ENCODE results near the gene NUDT4. TPM values are rescaled to one million over a fixed set of nuclear protein-coding genes. Genes with fewer than 3 reads are reported as not detected.

The NUDT4 gene
- total RNA-seq, 2 donors from 2014 or later, result 138 to 241 TPM

GRCh38 chr12:93441617-93442410 lies 64.1 kb downstream of the NUDT4 start, which contains the start of gene UBE2N:
Gene UBE2N (minus strand): TSS chr12:93441947. CDS start chr12:93441884, 63 bp downstream.
- H3K27me3 ChIP-seq (replicated peaks; ENCODE audit: insufficient read depth), result no peaks in the 10 kb centered on the region
- intact Hi-C loops (cut with DNase I), result no loop called here
- TF ChIP-seq POLR2AphosphoS5 (IDR thresholded peaks at IDR 0.05), result peak; percentile 85
- TF ChIP-seq, protein P1, sequence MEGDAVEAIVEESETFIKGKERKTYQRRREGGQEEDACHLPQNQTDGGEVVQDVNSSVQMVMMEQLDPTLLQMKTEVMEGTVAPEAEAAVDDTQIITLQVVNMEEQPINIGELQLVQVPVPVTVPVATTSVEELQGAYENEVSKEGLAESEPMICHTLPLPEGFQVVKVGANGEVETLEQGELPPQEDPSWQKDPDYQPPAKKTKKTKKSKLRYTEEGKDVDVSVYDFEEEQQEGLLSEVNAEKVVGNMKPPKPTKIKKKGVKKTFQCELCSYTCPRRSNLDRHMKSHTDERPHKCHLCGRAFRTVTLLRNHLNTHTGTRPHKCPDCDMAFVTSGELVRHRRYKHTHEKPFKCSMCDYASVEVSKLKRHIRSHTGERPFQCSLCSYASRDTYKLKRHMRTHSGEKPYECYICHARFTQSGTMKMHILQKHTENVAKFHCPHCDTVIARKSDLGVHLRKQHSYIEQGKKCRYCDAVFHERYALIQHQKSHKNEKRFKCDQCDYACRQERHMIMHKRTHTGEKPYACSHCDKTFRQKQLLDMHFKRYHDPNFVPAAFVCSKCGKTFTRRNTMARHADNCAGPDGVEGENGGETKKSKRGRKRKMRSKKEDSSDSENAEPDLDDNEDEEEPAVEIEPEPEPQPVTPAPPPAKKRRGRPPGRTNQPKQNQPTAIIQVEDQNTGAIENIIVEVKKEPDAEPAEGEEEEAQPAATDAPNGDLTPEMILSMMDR (IDR thresholded peaks at IDR 0.05), result no peak
- TF ChIP-seq POLR2A (IDR thresholded peaks at IDR 0.05), result peak; percentile 52
- no peaks in the 10 kb centered on the region for H3K36me3 ChIP-seq
- H3K4me1 ChIP-seq (replicated peaks), result peaks cover 6% of the 10 kb centered on the region
- no peaks in the 10 kb centered on the region for H3K9me3 ChIP-seq
- H3K4me3 ChIP-seq, result peak within 1 kb of the TSS; percentile 99 to 100
- under 1% methylated on average over 82 of the region's 105 CpGs for WGBS
- DNase-seq (ENCODE audit: low spot score), result peak; percentile 96
- peak within 1 kb of the TSS; percentile 91 for H3K27ac ChIP-seq

DNA sequence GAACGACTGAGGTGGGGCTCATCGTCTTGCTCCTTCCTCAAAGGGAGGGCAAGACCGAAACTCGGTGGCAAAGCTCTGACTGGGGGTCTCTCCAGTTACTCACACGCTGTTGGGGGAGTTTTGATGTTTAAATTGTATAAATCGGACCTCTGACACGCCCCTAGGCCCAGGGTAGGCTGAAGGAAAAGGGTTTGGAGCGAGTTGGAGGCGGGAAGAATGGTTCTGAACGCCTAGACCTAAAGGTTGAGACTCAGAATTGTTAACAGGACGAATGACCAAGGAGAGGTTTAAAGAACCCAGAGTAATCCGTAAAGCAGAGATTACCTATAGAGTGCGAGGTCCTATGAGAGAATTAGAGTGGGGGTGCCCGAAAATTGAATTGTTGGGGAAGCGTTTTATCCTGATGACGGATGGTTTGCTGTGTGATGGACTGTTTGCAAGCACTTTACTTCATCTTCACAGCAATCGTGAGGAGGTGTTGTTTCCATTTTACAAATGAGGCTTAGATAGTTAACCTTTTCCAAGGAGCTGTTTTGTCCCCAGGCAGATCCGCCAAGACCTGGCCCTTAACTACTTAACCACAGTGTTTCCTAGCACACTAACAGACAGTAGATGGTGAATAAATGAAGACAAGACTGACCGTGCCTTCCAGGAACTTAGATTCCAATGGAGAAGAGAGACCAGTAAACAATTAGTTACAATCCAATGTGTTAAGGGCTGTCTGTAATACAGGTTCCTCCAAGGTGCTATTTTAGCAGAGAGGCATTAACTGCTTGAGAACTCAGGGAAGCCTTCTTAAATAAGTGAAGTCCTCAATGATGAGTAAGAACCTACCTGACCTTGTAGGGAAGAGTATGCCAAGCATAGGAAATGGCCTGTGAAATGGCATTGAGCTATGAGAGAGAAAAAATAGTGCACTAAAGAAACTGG lies 65.0 kb downstream of the NUDT4 start:
- Histone ChIP-seq H3K4me3 (peak overlapping the region; percentile 99 to 100), H3K4me1 (replicated peaks) (peaks cover 6% of the 10 kb centered on the region), H3K36me3 (no peaks in the 10 kb centered on the region), H3K9me3 (no peaks in the 10 kb centered on the region), H3K27ac (peak overlapping the region; percentile 91), H3K27me3 (replicated peaks; ENCODE audit: insufficient read depth) (no peaks in the 10 kb centered on the region)
- intact Hi-C loops (cut with DNase I), result no loop called here
- no peak for DNase-seq (ENCODE audit: low spot score)
- TF ChIP-seq POLR2AphosphoS5 (IDR thresholded peaks at IDR 0.05) (no peak), POLR2A (IDR thresholded peaks at IDR 0.05) (no peak)
- TF ChIP-seq, protein P1 (IDR thresholded peaks at IDR 0.05), result no peak
- 3% methylated on average over 19 of the region's 19 CpGs for WGBS

DNA sequence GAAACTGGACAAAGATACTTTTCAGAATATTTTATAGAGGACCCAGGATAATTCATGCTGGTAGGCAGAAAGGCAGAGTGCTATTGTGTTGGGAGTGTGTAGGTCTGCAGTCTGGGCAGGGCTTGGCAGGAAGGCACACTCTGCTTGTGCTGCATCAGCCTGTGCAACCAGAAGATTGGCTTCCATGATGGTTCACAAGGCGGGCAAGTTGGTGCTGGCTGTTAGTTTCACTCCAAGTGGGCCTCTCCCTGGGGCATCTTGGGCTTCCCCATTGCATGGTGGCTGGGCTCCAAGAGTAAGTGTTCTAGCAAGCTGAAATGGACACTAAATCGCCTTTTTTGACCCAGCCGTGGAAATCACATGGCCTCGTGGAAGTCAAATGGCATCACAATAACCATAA lies 65.9 kb downstream of the NUDT4 start:
- TF ChIP-seq, protein P1 (IDR thresholded peaks at IDR 0.05), result no peak
- TF ChIP-seq POLR2A (IDR thresholded peaks at IDR 0.05), result no peak
- TF ChIP-seq POLR2AphosphoS5 (IDR thresholded peaks at IDR 0.05), result no peak
- no peak for DNase-seq (ENCODE audit: low spot score)
- Histone ChIP-seq H3K4me1 (replicated peaks) (peaks cover 5% of the 10 kb centered on the region), H3K36me3 (no peaks in the 10 kb centered on the region), H3K9me3 (no peaks in the 10 kb centered on the region), H3K27ac (peak overlapping the region in 1 of 2 donors; percentile 91), H3K4me3 (no peak overlapping the region), H3K27me3 (replicated peaks; ENCODE audit: insufficient read depth) (no peaks in the 10 kb centered on the region)
- intact Hi-C loops (cut with DNase I), result no loop called here
- WGBS, result 88% methylated on average over 4 of the region's 4 CpGs

GRCh38 chr12:93447555-93448290 lies 70.0 kb downstream of the NUDT4 start:
- Histone ChIP-seq H3K4me1 (replicated peaks) (no peaks in the 10 kb centered on the region), H3K27me3 (replicated peaks; ENCODE audit: insufficient read depth) (no peaks in the 10 kb centered on the region), H3K9me3 (no peaks in the 10 kb centered on the region), H3K4me3 (no peak overlapping the region), H3K27ac (no peak overlapping the region), H3K36me3 (no peaks in the 10 kb centered on the region)
- WGBS, result 49% methylated on average over 4 of the region's 4 CpGs
- intact Hi-C loops (cut with DNase I), result no loop called here
- no peak for DNase-seq (ENCODE audit: low spot score)
- TF ChIP-seq, protein P1 (IDR thresholded peaks at IDR 0.05), result no peak
- no peak for TF ChIP-seq POLR2AphosphoS5 (IDR thresholded peaks at IDR 0.05)
- TF ChIP-seq POLR2A (IDR thresholded peaks at IDR 0.05), result no peak

Measured in prostate gland (tissue), 2 donors.